HG02852 (cell line): ENCODE measurements around the gene PLCB4.

Experiments
- ATAC-seq: cut with Tn5 transposase; IDR thresholded peaks from one replicate; pipeline ENCODE4 v1.9.1; 2021; ENCODE audit warnings: mild to moderate bottlenecking, moderate library complexity; ENCODE audit not compliant: unreplicated experiment

PLCB4 gene

GRCh38 chr20:9256393-9256792 lies 187.5 kb downstream of the PLCB4 start:
- no peak for ATAC-seq

GRCh38 chr20:9258901-9259300 lies 190.0 kb downstream of the PLCB4 start:
- no peak for ATAC-seq

- no peak for ATAC-seq
Observed at GRCh38 chr20:9260027-9260426, 191.1 kb downstream of the PLCB4 start.

- no peak for ATAC-seq
Observed at GRCh38 chr20:9261781-9262180, 192.9 kb downstream of the PLCB4 start.

GRCh38 chr20:9262653-9263194 lies 193.8 kb downstream of the PLCB4 start:
- ATAC-seq = no peak

GRCh38 chr20:9269280-9269971 lies 200.5 kb downstream of the PLCB4 start:
- no peak for ATAC-seq

- no peak for ATAC-seq
Observed at GRCh38 chr20:9270831-9271230, 201.9 kb downstream of the PLCB4 start.

GRCh38 chr20:9276966-9277468 lies 208.1 kb downstream of the PLCB4 start:
- no peak for ATAC-seq

- no peak for ATAC-seq
Observed at GRCh38 chr20:9279918-9280401, 211.1 kb downstream of the PLCB4 start.

GRCh38 chr20:9280666-9281065 lies 211.8 kb downstream of the PLCB4 start:
- no peak for ATAC-seq

- no peak for ATAC-seq
Observed at GRCh38 chr20:9281803-9282202, 212.9 kb downstream of the PLCB4 start.

- no peak for ATAC-seq
Observed at GRCh38 chr20:9285617-9286016, 216.7 kb downstream of the PLCB4 start.

GRCh38 chr20:9286501-9287461 lies 217.9 kb downstream of the PLCB4 start:
- no peak for ATAC-seq

GRCh38 chr20:9287826-9288225 lies 218.9 kb downstream of the PLCB4 start:
- ATAC-seq = no peak

- no peak for ATAC-seq
Observed at GRCh38 chr20:9290331-9290730, 221.4 kb downstream of the PLCB4 start.

GRCh38 chr20:9293145-9293544 lies 224.3 kb downstream of the PLCB4 start:
- ATAC-seq = no peak

- no peak for ATAC-seq
Observed at GRCh38 chr20:9294041-9294440, 225.2 kb downstream of the PLCB4 start.

- no peak for ATAC-seq
Observed at GRCh38 chr20:9298906-9299305, 230.0 kb downstream of the PLCB4 start.

GRCh38 chr20:9300080-9300479 lies 231.2 kb downstream of the PLCB4 start:
- ATAC-seq = no peak

GRCh38 chr20:9300534-9300933 lies 231.6 kb downstream of the PLCB4 start:
- ATAC-seq = no peak
